Upper lobe of left lung (tissue), 4 donors: ENCODE measurements around the gene MIF4GD.

Source experiments
- CTCF ChIP-seq, 6 experiments: fragments of 450-650 bp in 4 of 6; fragments of 200-600 bp in 2 of 6; sonication (generic) in 2 of 6; IDR thresholded peaks; one replicate each; pipeline ENCODE4 v1.5.1; 2016 to 2019; ENCODE audit warnings: antibody characterized with exemption in 6 of 6
- POLR2AphosphoS5 ChIP-seq, 2 donors: sonication (generic); formaldehyde crosslinking; IDR thresholded peaks; one replicate each; pipeline ENCODE4 v1.5.1; 2017; ENCODE audit warnings: antibody characterized with exemption in 2 of 2

GRCh38 chr17:75225016-75225415 is 46.0 kb downstream of the MIF4GD start:
- TF ChIP-seq CTCF (IDR thresholded peaks at IDR 0.05) = no peak
- no peak for TF ChIP-seq POLR2AphosphoS5 (IDR thresholded peaks at IDR 0.05)
